ENCODE data around the gene MICU1. TPM values are rescaled to one million over a fixed set of nuclear protein-coding genes. Genes with fewer than 3 reads are reported as not detected.

The MICU1 gene
- total RNA-seq, 2 donors from 2014 or later: 42.8 to 49.6 TPM

- DNase-seq (ENCODE audit: low spot score in 2 of 2) (peak; percentile 83 to 94), ATAC-seq (peak; percentile 63 to 66)
- Mint-ChIP-seq H3K9me3 (peaks cover 0 to 5% of the 10 kb centered on the region in 2 donors), H3K36me3 (peaks cover 6 to 16% of the 10 kb centered on the region in 2 donors), H3K27ac (peak overlapping the region; percentile 95 to 99)
Measured at GRCh38 chr10:72319416-72320254, 306.2 kb downstream of the MICU1 start.

GRCh38 chr10:72318418-72319262, 307.2 kb downstream of the MICU1 start:
- ATAC-seq (no peak), DNase-seq (ENCODE audit: low spot score in 2 of 2) (peak in 1 of 2 donors; percentile 53)
- Mint-ChIP-seq H3K36me3 (peaks cover 6 to 16% of the 10 kb centered on the region in 2 donors), H3K27ac (peak overlapping the region; percentile 95), H3K9me3 (peaks cover 0 to 5% of the 10 kb centered on the region in 2 donors)

Other genes starting within 250 kb of the MICU1 start
- gene MCU, start 66.1 kb upstream of the MICU1 start, total RNA-seq: 10 to 100 TPM; 22.5 to 35.2 TPM